Measurements from ENCODE around the gene CHSY1. TPM values are rescaled to one million over a fixed set of nuclear protein-coding genes. Genes with fewer than 3 reads are reported as not detected.
A peak's percentile ranks its signal among the peaks of the same experiment; 100 is the strongest.

CHSY1 gene
- total RNA-seq, 1 donor from 2014 or later = 28.0 TPM

DNA sequence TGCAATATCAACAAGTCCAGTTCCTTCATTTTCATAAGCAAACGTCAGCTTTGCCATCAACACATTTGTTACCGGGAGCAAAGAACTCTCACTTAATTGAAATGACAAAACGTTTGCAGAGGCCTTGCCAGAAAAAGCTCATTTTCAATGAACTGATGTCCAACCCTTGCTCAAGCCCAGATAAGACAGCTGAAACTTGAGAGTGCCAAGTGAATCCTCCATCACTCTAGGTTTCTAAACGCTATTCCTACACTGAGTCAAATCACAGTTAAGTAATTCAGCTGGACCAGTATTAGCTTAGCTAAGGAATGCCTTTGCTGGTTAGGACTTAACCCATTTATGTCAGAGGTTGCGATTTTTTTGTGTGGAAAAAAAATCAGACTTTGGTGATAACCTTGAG, 11.5 kb downstream of the CHSY1 start:
- Histone ChIP-seq H3K9me3 (no peaks in the 10 kb centered on the region), H3K36me3 (no peaks in the 10 kb centered on the region), H3K4me1 (peaks cover 65% of the 10 kb centered on the region), H3K27me3 (no peaks in the 10 kb centered on the region), H3K27ac (no peak overlapping the region), H3K4me3 (no peak overlapping the region)
- no peak for DNase-seq (ENCODE audit: extremely low spot score in 2 of 2)
- TF ChIP-seq, protein P1, sequence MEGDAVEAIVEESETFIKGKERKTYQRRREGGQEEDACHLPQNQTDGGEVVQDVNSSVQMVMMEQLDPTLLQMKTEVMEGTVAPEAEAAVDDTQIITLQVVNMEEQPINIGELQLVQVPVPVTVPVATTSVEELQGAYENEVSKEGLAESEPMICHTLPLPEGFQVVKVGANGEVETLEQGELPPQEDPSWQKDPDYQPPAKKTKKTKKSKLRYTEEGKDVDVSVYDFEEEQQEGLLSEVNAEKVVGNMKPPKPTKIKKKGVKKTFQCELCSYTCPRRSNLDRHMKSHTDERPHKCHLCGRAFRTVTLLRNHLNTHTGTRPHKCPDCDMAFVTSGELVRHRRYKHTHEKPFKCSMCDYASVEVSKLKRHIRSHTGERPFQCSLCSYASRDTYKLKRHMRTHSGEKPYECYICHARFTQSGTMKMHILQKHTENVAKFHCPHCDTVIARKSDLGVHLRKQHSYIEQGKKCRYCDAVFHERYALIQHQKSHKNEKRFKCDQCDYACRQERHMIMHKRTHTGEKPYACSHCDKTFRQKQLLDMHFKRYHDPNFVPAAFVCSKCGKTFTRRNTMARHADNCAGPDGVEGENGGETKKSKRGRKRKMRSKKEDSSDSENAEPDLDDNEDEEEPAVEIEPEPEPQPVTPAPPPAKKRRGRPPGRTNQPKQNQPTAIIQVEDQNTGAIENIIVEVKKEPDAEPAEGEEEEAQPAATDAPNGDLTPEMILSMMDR (IDR thresholded peaks at IDR 0.05) = no peak
- no peak for TF ChIP-seq POLR2AphosphoS5 (IDR thresholded peaks at IDR 0.05; ENCODE audit: insufficient read depth in 1 of 2, low read depth in 1 of 2)
- TF ChIP-seq POLR2A (IDR thresholded peaks at IDR 0.05) = no peak
- intact Hi-C loops (cut with DNase I) = loop anchor here (10.0 kb wide), 1 partner anchor 46 kb away; no protein-coding TSS in a partner anchor

DNA sequence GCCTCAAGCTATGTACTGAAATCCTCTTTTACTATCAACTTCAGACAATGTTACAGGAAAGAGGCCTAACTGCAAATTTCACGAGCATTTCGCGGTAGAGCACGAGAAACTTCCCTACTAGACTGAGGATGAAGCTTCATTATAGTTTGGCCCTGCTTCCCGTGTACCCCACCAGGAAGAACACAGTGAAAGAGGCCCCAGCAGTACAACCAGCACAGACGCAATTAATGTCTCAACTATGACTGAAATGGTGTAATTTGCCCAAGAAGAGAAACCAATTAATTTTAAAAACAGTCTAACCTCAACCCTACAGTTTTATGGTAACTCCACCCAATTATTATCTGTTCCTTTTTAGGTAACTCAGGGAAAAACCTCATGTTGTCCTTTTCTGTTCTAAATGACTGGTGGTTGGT, 12.1 kb downstream of the CHSY1 start:
- Histone ChIP-seq H3K36me3 (no peaks in the 10 kb centered on the region), H3K27me3 (no peaks in the 10 kb centered on the region), H3K27ac (peak overlapping the region; percentile 13), H3K4me3 (no peak overlapping the region), H3K4me1 (peaks cover 65% of the 10 kb centered on the region), H3K9me3 (no peaks in the 10 kb centered on the region)
- TF ChIP-seq, protein P1 (IDR thresholded peaks at IDR 0.05) = no peak
- no peak for TF ChIP-seq POLR2A (IDR thresholded peaks at IDR 0.05)
- no peak for TF ChIP-seq POLR2AphosphoS5 (IDR thresholded peaks at IDR 0.05; ENCODE audit: insufficient read depth in 1 of 2, low read depth in 1 of 2)
- DNase-seq (ENCODE audit: extremely low spot score in 2 of 2) = no peak
- intact Hi-C loops (cut with DNase I) = loop anchor here (10.0 kb wide), 1 partner anchor 45 kb away; no protein-coding TSS in a partner anchor

DNA sequence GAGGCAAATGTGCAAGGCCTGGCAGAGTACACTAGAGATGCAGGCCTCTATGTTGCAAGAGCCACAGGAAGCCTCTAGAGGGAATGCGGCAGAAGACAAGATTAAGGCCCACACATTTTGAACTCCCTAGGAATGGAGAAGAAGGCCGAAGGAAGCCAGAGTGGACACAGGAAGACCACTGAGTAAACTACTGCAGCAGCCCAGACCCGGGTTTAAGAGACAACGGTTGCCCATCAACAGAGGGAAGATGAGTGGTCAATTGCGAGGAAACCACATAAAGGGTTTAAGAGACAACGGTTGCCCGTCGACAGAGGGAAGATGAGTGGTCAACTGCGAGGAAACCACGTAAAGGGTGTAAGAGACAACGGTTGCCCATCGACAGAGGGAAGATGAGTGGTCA, 14.6 kb downstream of the CHSY1 start:
- intact Hi-C loops (cut with DNase I) = no loop called here
- Histone ChIP-seq H3K4me3 (no peak overlapping the region), H3K9me3 (no peaks in the 10 kb centered on the region), H3K36me3 (no peaks in the 10 kb centered on the region), H3K27ac (no peak overlapping the region), H3K27me3 (no peaks in the 10 kb centered on the region), H3K4me1 (peaks cover 65% of the 10 kb centered on the region)
- TF ChIP-seq, protein P1 (IDR thresholded peaks at IDR 0.05) = no peak
- no peak for TF ChIP-seq POLR2AphosphoS5 (IDR thresholded peaks at IDR 0.05; ENCODE audit: insufficient read depth in 1 of 2, low read depth in 1 of 2)
- TF ChIP-seq POLR2A (IDR thresholded peaks at IDR 0.05) = no peak
- no peak for DNase-seq (ENCODE audit: extremely low spot score in 2 of 2)

DNA sequence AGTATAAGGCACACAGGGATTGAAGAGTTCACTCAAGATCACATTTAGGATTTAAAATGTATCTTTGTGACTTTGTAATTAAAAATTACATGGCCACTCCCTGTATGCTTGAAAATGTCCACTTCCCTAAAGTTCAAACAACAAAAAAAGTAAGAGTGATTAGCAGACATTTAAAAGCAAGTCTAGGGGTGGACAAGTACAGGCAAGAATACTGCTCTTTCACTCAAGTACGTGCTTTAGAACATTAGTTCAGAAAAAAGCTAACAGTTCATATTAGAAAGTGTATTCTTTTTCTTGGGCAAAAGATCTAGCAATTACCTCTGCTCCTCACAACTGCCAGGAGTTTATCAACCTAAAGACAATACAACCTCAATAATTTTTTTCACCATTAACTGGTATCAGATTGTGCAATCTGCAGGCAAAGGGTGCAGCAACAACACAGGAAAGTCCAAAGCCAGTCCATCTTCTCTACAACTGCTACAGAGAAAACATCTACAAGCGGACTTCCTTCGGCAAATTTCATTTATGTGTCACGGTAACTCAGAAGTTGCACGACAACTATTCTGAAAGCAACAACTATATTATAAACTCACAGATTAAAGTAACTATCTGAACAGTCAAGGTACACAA, 18.1 kb downstream of the CHSY1 start:
- Histone ChIP-seq H3K27ac (no peak overlapping the region), H3K4me3 (no peak overlapping the region), H3K36me3 (no peaks in the 10 kb centered on the region), H3K9me3 (peaks cover 3% of the 10 kb centered on the region), H3K27me3 (no peaks in the 10 kb centered on the region), H3K4me1 (peaks cover 48% of the 10 kb centered on the region)
- TF ChIP-seq POLR2A (IDR thresholded peaks at IDR 0.05) (no peak), POLR2AphosphoS5 (IDR thresholded peaks at IDR 0.05; ENCODE audit: insufficient read depth in 1 of 2, low read depth in 1 of 2) (no peak)
- TF ChIP-seq, protein P1 (IDR thresholded peaks at IDR 0.05) = no peak
- DNase-seq (ENCODE audit: extremely low spot score in 2 of 2) = no peak
- intact Hi-C loops (cut with DNase I) = no loop called here

DNA sequence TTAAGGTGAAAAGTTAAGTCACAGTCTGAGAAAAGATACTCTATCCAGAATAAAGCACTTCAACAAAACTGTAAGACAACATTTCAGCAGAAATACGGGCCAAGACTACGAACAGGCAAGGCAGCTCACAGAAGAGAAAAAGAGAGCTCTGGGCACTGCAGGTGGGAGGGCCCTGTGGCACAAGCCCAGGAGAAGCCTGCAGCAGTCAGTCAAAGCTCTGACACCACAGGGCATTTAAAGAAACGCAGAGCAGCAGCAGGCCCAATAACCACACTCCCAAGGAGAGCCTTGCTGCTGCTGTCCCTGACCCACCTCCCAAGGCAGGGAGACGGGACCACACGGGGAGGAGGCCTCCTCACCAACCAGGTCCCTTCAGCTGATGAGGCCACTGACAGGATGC, 19.2 kb downstream of the CHSY1 start:
- TF ChIP-seq POLR2A (IDR thresholded peaks at IDR 0.05) = no peak
- TF ChIP-seq, protein P1 (IDR thresholded peaks at IDR 0.05) = no peak
- TF ChIP-seq POLR2AphosphoS5 (IDR thresholded peaks at IDR 0.05; ENCODE audit: insufficient read depth in 1 of 2, low read depth in 1 of 2) = no peak
- Histone ChIP-seq H3K27me3 (no peaks in the 10 kb centered on the region), H3K4me1 (peaks cover 48% of the 10 kb centered on the region), H3K27ac (no peak overlapping the region), H3K9me3 (peaks cover 7% of the 10 kb centered on the region), H3K36me3 (no peaks in the 10 kb centered on the region), H3K4me3 (no peak overlapping the region)
- intact Hi-C loops (cut with DNase I) = no loop called here
- no peak for DNase-seq (ENCODE audit: extremely low spot score in 2 of 2)
